Thyroid gland (tissue), 4 donors: Measurements from ENCODE around the gene EIF4A3.

Source experiments
- CTCF ChIP-seq, 6 experiments: fragments of 200-600 bp in 3 of 6; fragments of 450-650 bp in 3 of 6; sonication (generic) in 3 of 6; IDR thresholded peaks; one replicate each; pipeline ENCODE4 v1.5.1; 2016 to 2019; ENCODE audit warnings: antibody characterized with exemption in 6 of 6, mild to moderate bottlenecking in 2 of 6, inconsistent platforms in 1 of 6, moderate library complexity in 1 of 6
- POLR2A ChIP-seq, 2 donors: fragments of 450-650 bp; IDR thresholded peaks; one replicate each; pipeline ENCODE4 v1.6.1; 2017; ENCODE audit warnings: antibody characterized with exemption in 2 of 2, mild to moderate bottlenecking in 2 of 2, moderate library complexity in 1 of 2

DNA sequence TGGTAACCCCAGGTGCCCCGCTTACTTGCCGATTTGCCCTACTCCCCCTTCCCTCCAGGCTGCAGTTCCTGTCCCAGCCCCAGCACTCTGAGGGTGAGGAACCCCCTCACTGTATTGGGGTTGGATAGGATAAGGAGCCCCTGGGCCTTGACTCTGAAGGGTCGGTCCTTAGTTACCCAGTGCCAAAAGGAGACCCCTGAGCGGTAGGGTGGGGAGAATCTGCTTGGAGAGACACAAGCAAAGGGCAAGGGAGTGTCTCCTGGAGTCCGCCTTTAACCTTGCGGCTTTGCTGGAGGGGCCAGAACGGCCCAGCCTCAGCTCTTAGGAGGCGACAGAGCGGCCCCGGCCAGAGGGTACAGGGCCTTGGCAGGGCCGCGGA, 35.9 kb upstream of the EIF4A3 start:
- no peak for TF ChIP-seq POLR2A (IDR thresholded peaks at IDR 0.05)
- TF ChIP-seq CTCF (IDR thresholded peaks at IDR 0.05): no peak
